HEK293T (cell line): ENCODE measurements around the gene LGALS7B.
A peak's percentile ranks its signal among the peaks of the same experiment; 100 is the strongest.
"Not testable (repeated sequence)": the region's sequence is repeated elsewhere in the genome, so short reads cannot be mapped to it uniquely, and the experiment has no call there.

Source experiments
- CTCF ChIA-PET: fragments of 350-600 bp; formaldehyde crosslinking; extraction: SDS; loops from one replicate; lab custom pipeline; 2021; ENCODE audit warnings: antibody characterized with exemption, inconsistent platforms; lab: Yijun Ruan, JAX
- POLR2A ChIA-PET: fragments of 350-600 bp; formaldehyde crosslinking; extraction: SDS; loops from one replicate; lab custom pipeline; 2020; ENCODE audit warnings: antibody characterized with exemption, inconsistent platforms; lab: Yijun Ruan, JAX
- DNase-seq: peaks from one replicate; pipeline ENCODE4 v3.0.0; 2012; ENCODE audit warnings: mixed read lengths; ENCODE audit errors: extremely low spot score
- ARNT ChIP-seq: fragments of 450-650 bp; IDR thresholded peaks from 2 replicates; pipeline ENCODE4 v1.6.1; 2017; ENCODE audit warnings: mild to moderate bottlenecking
- BHLHE40 ChIP-seq: fragments of 450-650 bp; IDR thresholded peaks from 2 replicates; pipeline ENCODE4 v1.6.1; 2016; ENCODE audit warnings: mild to moderate bottlenecking, moderate library complexity, borderline replicate concordance
- CTBP1 ChIP-seq: fragments of 450-650 bp; IDR thresholded peaks from 2 replicates; pipeline ENCODE4 v1.6.1; 2016; ENCODE audit warnings: borderline replicate concordance
- ELF4 ChIP-seq: fragments of 450-650 bp; IDR thresholded peaks from 2 replicates; pipeline ENCODE4 v1.6.1; 2017; ENCODE audit warnings: antibody characterized with exemption
- FOXA1 ChIP-seq: fragments of 450-650 bp; IDR thresholded peaks from 2 replicates; pipeline ENCODE4 v1.6.1; 2016; ENCODE audit warnings: mild to moderate bottlenecking
- FOXK2 ChIP-seq: fragments of 450-650 bp; IDR thresholded peaks from 2 replicates; pipeline ENCODE4 v1.6.1; 2016; ENCODE audit warnings: mild to moderate bottlenecking
- FOXM1 ChIP-seq: fragments of 450-650 bp; IDR thresholded peaks from 2 replicates; pipeline ENCODE4 v1.6.1; 2017; ENCODE audit warnings: mild to moderate bottlenecking, borderline replicate concordance
- HDGF ChIP-seq: fragments of 450-650 bp; IDR thresholded peaks from 2 replicates; pipeline ENCODE4 v1.6.1; 2017; ENCODE audit warnings: antibody characterized with exemption, borderline replicate concordance
- L3MBTL2 ChIP-seq: fragments of 450-650 bp; conservative IDR thresholded peaks from 2 replicates; pipeline ENCODE4 v1.6.1; 2016; ENCODE audit warnings: mild to moderate bottlenecking
- LEF1 ChIP-seq: fragments of 450-650 bp; IDR thresholded peaks from 2 replicates; pipeline ENCODE4 v1.6.1; 2017; ENCODE audit warnings: mild to moderate bottlenecking, borderline replicate concordance
- NFRKB ChIP-seq: fragments of 450-650 bp; IDR thresholded peaks from 2 replicates; pipeline ENCODE4 v1.6.1; 2016; ENCODE audit warnings: mild to moderate bottlenecking, moderate library complexity
- SP1 ChIP-seq: fragments of 450-650 bp; IDR thresholded peaks from 2 replicates; pipeline ENCODE4 v1.6.1; 2017
- SUZ12 ChIP-seq: fragments of 450-650 bp; IDR thresholded peaks from 2 replicates; pipeline ENCODE4 v1.6.1; 2016; ENCODE audit warnings: mild to moderate bottlenecking
- TARDBP ChIP-seq: fragments of 450-650 bp; IDR thresholded peaks from 2 replicates; pipeline ENCODE4 v1.6.1; 2016
- ZNF384 ChIP-seq: fragments of 450-650 bp; IDR thresholded peaks from 2 replicates; pipeline ENCODE4 v1.6.1; 2016
- TF ChIP-seq, protein P1 (sequence below): fragments of 450-650 bp; IDR thresholded peaks from 2 replicates; pipeline ENCODE4 v1.6.1; 2016

Gene LGALS7B

DNA sequence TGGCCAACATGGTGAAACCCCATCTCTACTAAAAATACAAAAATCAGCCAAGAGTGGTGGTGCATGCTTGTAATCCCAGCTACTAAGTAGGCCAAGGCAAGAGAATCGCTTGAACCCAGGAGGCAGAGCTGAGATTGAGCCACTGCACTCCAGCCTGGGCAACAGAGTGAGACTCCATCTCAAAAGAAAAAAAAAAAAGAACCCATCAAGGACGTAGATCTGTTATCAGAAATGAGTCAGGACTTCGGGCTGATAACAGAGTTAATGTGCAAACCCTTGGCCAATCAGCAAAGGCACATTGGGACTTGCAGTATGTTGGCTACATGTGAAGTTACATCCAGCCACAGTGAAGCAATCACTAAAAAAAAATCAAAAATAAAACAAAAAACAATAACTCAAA is 4.8 kb upstream of the LGALS7B start:
- CTCF ChIA-PET: no interaction called here
- TF ChIP-seq L3MBTL2: no peak
- TF ChIP-seq, protein P1, sequence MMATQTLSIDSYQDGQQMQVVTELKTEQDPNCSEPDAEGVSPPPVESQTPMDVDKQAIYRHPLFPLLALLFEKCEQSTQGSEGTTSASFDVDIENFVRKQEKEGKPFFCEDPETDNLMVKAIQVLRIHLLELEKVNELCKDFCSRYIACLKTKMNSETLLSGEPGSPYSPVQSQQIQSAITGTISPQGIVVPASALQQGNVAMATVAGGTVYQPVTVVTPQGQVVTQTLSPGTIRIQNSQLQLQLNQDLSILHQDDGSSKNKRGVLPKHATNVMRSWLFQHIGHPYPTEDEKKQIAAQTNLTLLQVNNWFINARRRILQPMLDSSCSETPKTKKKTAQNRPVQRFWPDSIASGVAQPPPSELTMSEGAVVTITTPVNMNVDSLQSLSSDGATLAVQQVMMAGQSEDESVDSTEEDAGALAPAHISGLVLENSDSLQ: no peak
- no peak for TF ChIP-seq ARNT
- no peak for TF ChIP-seq FOXK2
- TF ChIP-seq SUZ12: no peak
- no peak for TF ChIP-seq ELF4
- no peak for TF ChIP-seq SP1
- no peak for TF ChIP-seq BHLHE40
- TF ChIP-seq LEF1: no peak
- TF ChIP-seq HDGF: no peak
- POLR2A ChIA-PET: no interaction called here
- no peak for DNase-seq

- no peak for DNase-seq
- ChIA-PET CTCF (no interaction called here), POLR2A (no interaction called here)
- no peak for TF ChIP-seq FOXM1
- TF ChIP-seq ARNT: no peak
- TF ChIP-seq ELF4: no peak
- TF ChIP-seq BHLHE40: no peak
- TF ChIP-seq L3MBTL2: no peak
- TF ChIP-seq FOXK2: no peak
- TF ChIP-seq SUZ12: no peak
- no peak for TF ChIP-seq FOXA1
- no peak for TF ChIP-seq HDGF
- TF ChIP-seq TARDBP: no peak
- TF ChIP-seq ZNF384: no peak
- no peak for TF ChIP-seq SP1
- no peak for TF ChIP-seq LEF1
- no peak for TF ChIP-seq CTBP1
- TF ChIP-seq, protein P1: no peak
These were observed 3.8 kb upstream of the LGALS7B start for GRCh38 chr19:38785187-38785699.

- POLR2A ChIA-PET: interaction anchor here (0.6 kb wide), 1 partner anchor 169 kb away, joined by 3 read pairs; no protein-coding TSS in a partner anchor
- TF ChIP-seq ZNF384: 0 out of 2 replicates have a peak, but pooled peaks have one; percentile 14
- DNase-seq, CTCF ChIA-PET: not testable (repeated sequence)
These were observed 2.9 kb upstream of the LGALS7B start for GRCh38 chr19:38786061-38786460.

GRCh38 chr19:38786572-38787265 is 2.3 kb upstream of the LGALS7B start:
- no peak for DNase-seq
- ChIA-PET POLR2A (interaction anchor here (0.6 to 0.8 kb wide), 3 partner anchors 62 to 170 kb away, joined by 3 to 4 read pairs (median 3); partner anchors contain the start of genes NFKBIB and SIRT2), CTCF (interaction anchor here (1.4 kb wide), 1 partner anchor 17 kb away, joined by 8 read pairs; no protein-coding TSS in a partner anchor)
- TF ChIP-seq FOXA1 (no peak), CTBP1 (no peak), FOXM1 (no peak), SP1 (no peak), HDGF (no peak), NFRKB (no peak), SUZ12 (no peak), LEF1 (no peak), TARDBP (no peak), BHLHE40 (no peak), ARNT (no peak), ELF4 (no peak), FOXK2 (no peak)
- TF ChIP-seq, protein P1: no peak

GRCh38 chr19:38790507-38791403 is 1.8 kb downstream of the LGALS7B start:
- DNase-seq, POLR2A ChIA-PET, CTCF ChIA-PET: not testable (repeated sequence)

GRCh38 chr19:38791451-38792064 is 2.6 kb downstream of the LGALS7B start:
- CTCF ChIA-PET, POLR2A ChIA-PET, DNase-seq: not testable (repeated sequence)
